ENCODE results near the gene UQCR10.

The UQCR10 gene

GRCh38 chr22:29741926-29742325 is 25.2 kb upstream of the UQCR10 start:
- TF ChIP-seq, protein P1, sequence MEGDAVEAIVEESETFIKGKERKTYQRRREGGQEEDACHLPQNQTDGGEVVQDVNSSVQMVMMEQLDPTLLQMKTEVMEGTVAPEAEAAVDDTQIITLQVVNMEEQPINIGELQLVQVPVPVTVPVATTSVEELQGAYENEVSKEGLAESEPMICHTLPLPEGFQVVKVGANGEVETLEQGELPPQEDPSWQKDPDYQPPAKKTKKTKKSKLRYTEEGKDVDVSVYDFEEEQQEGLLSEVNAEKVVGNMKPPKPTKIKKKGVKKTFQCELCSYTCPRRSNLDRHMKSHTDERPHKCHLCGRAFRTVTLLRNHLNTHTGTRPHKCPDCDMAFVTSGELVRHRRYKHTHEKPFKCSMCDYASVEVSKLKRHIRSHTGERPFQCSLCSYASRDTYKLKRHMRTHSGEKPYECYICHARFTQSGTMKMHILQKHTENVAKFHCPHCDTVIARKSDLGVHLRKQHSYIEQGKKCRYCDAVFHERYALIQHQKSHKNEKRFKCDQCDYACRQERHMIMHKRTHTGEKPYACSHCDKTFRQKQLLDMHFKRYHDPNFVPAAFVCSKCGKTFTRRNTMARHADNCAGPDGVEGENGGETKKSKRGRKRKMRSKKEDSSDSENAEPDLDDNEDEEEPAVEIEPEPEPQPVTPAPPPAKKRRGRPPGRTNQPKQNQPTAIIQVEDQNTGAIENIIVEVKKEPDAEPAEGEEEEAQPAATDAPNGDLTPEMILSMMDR (IDR thresholded peaks at IDR 0.05; ENCODE audit: borderline replicate concordance, control extremely low read depth, extremely low read depth, insufficient read depth, missing control alignments) = no peak
- no peak for DNase-seq (ENCODE audit: low spot score)
- in situ Hi-C loops (cut with MboI; ENCODE audit: low sequenced_read_pairs, unreplicated experiment) = no loop called here

- TF ChIP-seq, protein P1 (IDR thresholded peaks at IDR 0.05; ENCODE audit: borderline replicate concordance, control extremely low read depth, extremely low read depth, insufficient read depth, missing control alignments) = no peak
- in situ Hi-C loops (cut with MboI; ENCODE audit: low sequenced_read_pairs, unreplicated experiment) = no loop called here
Measured at GRCh38 chr22:29742326-29742725, 24.8 kb upstream of the UQCR10 start.

DNA sequence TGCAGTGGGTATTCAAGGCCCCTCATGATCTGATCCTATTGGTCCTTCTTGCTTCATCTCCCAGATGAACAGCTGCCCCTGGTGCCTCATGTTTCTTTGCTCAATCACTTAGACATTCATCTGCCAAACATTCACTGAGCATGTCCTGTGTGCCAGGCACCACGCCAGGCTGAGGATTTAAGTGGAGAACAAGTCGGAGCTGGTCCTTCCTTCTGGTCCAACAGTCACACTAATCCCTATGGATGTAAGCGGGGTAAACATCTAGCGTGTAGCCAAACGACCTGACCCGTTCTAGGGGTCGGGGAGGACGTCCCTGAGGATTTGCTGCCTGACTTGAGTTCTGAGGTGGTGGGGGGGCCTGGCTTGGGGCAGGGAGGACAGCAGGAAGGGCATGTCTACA is 22.3 kb upstream of the UQCR10 start:
- DNase-seq (ENCODE audit: low spot score) = no peak
- in situ Hi-C loops (cut with MboI; ENCODE audit: low sequenced_read_pairs, unreplicated experiment) = no loop called here
- TF ChIP-seq, protein P1 (IDR thresholded peaks at IDR 0.05; ENCODE audit: borderline replicate concordance, control extremely low read depth, extremely low read depth, insufficient read depth, missing control alignments) = no peak

More at GRCh38 chr22:29742326-29742725, 24.8 kb upstream of the UQCR10 start:
- DNase-seq (ENCODE audit: low spot score) = no peak

DNA sequence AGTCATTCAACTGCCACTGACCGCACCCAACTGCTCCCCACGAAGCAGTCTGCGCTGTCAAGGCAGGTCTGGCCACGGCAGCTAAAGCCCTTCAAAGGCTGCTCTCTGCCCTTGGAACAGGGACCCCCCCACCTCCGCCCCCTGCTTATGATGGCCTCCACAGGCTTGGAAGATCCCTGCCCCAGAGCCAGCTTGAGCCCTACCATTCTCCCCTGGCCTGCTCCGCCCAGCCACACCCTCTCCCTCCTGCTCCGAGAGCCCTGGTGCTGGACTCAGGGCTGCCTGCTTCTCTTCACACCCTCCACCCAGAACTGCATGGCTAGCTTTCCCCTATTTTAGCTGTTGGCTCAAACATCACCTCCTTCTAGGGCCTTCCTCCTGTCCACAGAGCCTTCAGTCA is 19.3 kb upstream of the UQCR10 start:
- DNase-seq (ENCODE audit: low spot score) = no peak
- TF ChIP-seq, protein P1 (IDR thresholded peaks at IDR 0.05; ENCODE audit: borderline replicate concordance, control extremely low read depth, extremely low read depth, insufficient read depth, missing control alignments) = no peak
- in situ Hi-C loops (cut with MboI; ENCODE audit: low sequenced_read_pairs, unreplicated experiment) = no loop called here

DNA sequence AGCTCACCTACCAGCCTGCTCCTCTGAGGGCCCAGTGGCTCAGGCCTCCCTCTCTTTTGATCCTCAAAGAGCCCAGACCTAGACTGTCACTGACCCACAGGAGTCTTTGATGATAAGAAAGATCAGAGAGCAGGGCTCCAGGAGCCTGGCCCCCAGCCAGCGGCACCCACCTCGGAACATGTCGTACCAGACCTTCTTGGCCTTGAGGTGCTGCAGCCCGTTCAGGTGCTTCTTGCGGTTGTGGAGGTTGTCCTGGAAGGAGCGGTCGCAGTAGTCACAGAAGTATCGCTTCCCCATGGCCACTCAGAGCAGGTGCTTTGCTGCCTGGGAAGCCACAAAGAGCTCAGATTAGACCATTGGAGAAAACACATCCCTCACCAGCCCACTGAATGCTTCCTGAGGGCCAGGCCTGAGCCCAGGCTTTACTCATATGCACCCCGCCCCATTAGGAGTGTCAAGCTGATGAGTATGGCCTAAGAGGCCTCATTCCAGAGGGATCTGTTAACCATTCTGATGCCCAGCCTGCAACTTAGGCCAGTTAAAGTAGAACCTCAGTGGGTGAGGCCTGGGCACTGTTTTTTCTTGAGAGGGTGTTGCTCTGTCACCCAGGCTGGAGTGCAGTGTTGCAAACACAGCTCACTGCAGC is 18.8 kb upstream of the UQCR10 start:
- DNase-seq (ENCODE audit: low spot score) = no peak
- in situ Hi-C loops (cut with MboI; ENCODE audit: low sequenced_read_pairs, unreplicated experiment) = no loop called here
- TF ChIP-seq, protein P1 (IDR thresholded peaks at IDR 0.05; ENCODE audit: borderline replicate concordance, control extremely low read depth, extremely low read depth, insufficient read depth, missing control alignments) = no peak

DNA sequence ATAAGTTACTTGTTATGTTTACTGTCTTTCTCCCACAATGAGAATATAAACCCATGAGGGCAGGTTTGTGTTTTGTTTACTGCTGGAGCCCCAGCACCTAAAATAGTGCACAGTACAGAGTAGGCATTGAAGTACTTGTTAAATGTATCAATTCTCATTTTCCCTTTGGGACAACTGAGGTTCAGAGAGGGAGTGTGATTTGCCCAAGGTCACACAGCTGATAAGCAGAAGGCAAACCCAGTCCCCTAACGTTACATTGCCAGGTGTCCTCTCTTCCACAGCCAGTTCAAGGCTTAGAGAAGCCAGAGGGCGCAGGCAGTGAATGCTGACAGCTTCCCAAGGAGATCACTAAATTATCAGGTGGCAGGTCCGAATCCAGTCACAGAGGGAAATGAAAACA is 17.1 kb upstream of the UQCR10 start:
- TF ChIP-seq, protein P1 (IDR thresholded peaks at IDR 0.05; ENCODE audit: borderline replicate concordance, control extremely low read depth, extremely low read depth, insufficient read depth, missing control alignments) = no peak

More for the DNA sequence above, 17.1 kb upstream of the UQCR10 start:
- in situ Hi-C loops (cut with MboI; ENCODE audit: low sequenced_read_pairs, unreplicated experiment) = no loop called here
- no peak for DNase-seq (ENCODE audit: low spot score)

All from GM13976 (cell line).